Prostate gland (tissue), 2 donors: ENCODE measurements around the gene PPP4R4.

Experiments used
- POLR2A ChIP-seq: fragments of 450-650 bp; IDR thresholded peaks from one replicate; pipeline ENCODE4 v1.6.1; 2016; ENCODE audit warnings: antibody characterized with exemption, mild to moderate bottlenecking
- TF ChIP-seq, protein P1 (sequence below), 4 experiments: fragments of 200-600 bp in 2 of 4; fragments of 450-650 bp in 2 of 4; sonication (generic) in 2 of 4; IDR thresholded peaks; 1 replicate in 3 of 4; 2 replicates in 1 of 4; pipeline ENCODE4 v1.5.1; 2016 to 2019; ENCODE audit warnings: antibody characterized with exemption in 4 of 4, mild to moderate bottlenecking in 2 of 4, moderate library complexity in 2 of 4

DNA sequence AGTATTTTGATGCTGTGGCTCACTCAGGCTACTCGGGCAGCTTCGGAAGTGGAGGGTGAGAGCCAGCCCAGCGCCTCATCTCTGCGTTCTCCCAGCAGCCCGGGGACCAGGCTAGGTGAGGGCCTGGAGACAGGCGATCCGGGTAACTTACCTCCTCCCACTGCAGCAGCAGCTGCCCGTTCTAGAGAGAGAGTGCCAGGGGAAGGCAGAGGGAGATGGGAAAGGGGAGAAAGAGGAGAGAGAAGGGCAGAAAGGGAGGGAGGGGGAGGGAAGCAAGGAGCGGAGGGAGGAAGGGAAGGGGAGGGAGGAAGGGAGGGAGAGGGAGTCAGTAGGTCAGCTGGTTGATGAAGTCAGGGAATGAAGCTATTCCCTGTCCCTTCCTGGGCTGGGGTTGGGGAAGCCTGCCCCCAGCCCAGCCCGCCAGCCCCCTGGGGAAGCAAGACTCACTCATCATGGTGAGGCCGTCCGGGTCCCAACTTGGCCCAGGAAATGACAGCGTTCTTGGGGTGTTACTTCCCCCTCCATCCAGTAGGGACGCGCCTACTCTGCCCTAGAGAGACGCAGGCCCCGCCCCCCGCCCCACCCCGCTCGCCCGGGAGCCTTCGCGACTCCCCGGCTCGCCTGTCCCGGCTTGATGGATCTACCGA, 44.9 kb upstream of the PPP4R4 start, which contains the start of gene IFI27L2:
- TF ChIP-seq, protein P1, sequence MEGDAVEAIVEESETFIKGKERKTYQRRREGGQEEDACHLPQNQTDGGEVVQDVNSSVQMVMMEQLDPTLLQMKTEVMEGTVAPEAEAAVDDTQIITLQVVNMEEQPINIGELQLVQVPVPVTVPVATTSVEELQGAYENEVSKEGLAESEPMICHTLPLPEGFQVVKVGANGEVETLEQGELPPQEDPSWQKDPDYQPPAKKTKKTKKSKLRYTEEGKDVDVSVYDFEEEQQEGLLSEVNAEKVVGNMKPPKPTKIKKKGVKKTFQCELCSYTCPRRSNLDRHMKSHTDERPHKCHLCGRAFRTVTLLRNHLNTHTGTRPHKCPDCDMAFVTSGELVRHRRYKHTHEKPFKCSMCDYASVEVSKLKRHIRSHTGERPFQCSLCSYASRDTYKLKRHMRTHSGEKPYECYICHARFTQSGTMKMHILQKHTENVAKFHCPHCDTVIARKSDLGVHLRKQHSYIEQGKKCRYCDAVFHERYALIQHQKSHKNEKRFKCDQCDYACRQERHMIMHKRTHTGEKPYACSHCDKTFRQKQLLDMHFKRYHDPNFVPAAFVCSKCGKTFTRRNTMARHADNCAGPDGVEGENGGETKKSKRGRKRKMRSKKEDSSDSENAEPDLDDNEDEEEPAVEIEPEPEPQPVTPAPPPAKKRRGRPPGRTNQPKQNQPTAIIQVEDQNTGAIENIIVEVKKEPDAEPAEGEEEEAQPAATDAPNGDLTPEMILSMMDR (IDR thresholded peaks at IDR 0.05): peak in 2 of 4 experiments; percentile 16 to 31
- TF ChIP-seq POLR2A: no peak
